ENCODE measurements around the gene KMT2D.
A peak's percentile ranks its signal among the peaks of the same experiment; 100 is the strongest.

The KMT2D gene

DNA sequence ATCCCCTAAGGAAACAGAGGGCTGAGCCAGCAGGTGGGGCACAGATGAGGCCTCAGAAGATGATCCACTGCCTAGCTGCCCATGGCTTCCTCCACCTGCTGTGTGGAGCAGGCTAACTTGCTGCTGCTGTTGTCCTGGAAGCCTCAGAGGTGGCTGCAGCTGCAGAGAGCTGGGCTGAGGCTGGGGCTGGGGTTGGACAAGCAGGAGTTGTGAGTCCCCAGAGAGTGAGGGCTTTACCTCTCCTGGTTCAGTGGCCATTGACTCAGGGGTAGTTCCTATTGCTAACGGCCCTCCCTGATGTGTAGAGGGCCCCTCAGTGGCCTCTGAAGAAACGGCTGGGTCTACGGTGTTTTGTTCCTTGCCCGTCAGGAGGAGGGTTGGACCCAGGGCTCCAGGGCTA lies 28.3 kb downstream of the KMT2D start:
- DNase-seq, result no peak

- DNase-seq, result no peak
Measured at GRCh38 chr12:49031573-49032161, 28.9 kb downstream of the KMT2D start.

- DNase-seq, result no peak
Measured at GRCh38 chr12:49030714-49031572, 29.7 kb downstream of the KMT2D start.

DNA sequence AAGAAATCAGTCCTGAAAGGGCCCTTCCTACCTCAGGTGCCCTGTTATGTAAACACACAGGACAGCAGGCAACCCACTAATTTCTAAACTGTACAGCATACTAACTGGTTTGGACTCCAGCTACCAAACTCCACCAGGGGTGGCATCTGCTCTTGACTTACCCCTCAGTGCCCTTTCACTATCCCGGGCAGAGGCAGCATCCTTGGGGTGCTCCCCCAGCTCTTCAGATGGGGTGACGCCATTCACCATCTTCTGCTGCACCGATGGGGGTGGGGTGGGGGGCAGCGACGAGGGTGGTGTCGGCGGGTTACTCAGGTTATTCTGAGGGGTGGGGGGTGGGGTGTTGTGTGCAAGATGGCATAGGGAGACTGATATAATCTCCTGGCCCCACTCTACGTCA lies 30.5 kb downstream of the KMT2D start:
- DNase-seq, result no peak

GRCh38 chr12:49028666-49029275 lies 31.8 kb downstream of the KMT2D start:
- no peak for DNase-seq

GRCh38 chr12:49027846-49028555 lies 32.6 kb downstream of the KMT2D start:
- peak; percentile 70 for DNase-seq

GRCh38 chr12:49026678-49027480 lies 33.7 kb downstream of the KMT2D start:
- no peak for DNase-seq

GRCh38 chr12:49026101-49026500 lies 34.5 kb downstream of the KMT2D start:
- no peak for DNase-seq

DNA sequence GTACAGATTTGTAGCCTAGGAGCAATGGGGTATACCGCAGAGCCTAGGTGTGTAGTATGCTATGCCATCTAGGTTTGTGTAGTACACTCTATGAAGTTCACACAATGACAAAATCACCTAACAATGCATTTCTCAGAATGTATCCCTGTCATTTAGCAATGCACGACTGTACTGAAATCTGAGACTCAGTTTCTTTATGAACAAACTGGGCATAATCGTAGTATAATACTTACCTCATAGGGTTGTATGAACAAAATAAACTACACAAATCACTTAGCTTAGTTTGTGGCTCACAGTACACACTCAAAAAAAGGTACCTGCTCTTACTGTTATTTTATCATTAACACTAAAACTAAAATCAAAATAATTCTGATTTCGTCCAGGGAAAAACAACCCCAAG lies 35.1 kb downstream of the KMT2D start:
- no peak for DNase-seq

GRCh38 chr12:49024543-49024942 lies 36.1 kb downstream of the KMT2D start:
- DNase-seq, result no peak

DNA sequence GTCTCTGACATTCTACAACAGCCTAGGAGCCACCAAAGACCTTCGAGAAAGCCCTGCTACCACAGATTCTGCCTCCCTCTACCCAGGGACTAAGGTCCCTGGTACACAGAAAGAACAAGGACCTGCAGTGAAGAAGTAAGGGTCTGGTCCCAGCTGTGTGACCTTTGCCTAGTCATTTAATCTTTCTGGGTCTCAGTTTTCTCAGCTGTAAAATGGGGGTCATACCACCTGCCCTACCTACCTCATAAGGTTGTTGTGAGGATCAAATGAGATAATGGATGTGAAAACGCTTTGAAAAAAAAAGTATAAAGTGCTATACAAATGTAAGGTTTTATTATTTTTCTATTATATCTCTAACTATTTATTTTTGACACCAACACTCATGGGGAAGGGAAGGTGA lies 36.8 kb downstream of the KMT2D start:
- no peak for DNase-seq

- DNase-seq, result no peak
Measured at GRCh38 chr12:49022558-49023178, 37.9 kb downstream of the KMT2D start.

GRCh38 chr12:49021292-49021915 lies 39.2 kb downstream of the KMT2D start:
- DNase-seq, result no peak

DNA sequence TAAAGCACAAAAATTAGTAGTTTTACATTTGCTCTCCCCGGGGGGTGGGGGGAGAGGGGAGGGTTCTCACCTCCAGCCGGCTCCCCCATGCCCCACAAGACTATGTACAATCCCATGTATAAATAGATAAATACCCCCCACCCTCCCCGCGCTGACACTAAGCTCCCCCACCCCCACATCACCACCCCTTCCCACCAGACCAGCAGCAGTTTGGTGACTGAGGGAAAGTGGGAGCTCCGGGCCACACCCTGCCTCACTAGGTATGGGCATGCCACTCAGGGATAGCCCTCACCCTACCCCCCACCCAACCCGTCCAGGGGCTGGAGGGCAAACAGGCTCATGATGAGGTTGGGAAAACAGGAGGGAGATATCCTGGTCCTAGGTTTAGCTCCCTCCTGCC lies 40.2 kb downstream of the KMT2D start:
- DNase-seq, result no peak

DNA sequence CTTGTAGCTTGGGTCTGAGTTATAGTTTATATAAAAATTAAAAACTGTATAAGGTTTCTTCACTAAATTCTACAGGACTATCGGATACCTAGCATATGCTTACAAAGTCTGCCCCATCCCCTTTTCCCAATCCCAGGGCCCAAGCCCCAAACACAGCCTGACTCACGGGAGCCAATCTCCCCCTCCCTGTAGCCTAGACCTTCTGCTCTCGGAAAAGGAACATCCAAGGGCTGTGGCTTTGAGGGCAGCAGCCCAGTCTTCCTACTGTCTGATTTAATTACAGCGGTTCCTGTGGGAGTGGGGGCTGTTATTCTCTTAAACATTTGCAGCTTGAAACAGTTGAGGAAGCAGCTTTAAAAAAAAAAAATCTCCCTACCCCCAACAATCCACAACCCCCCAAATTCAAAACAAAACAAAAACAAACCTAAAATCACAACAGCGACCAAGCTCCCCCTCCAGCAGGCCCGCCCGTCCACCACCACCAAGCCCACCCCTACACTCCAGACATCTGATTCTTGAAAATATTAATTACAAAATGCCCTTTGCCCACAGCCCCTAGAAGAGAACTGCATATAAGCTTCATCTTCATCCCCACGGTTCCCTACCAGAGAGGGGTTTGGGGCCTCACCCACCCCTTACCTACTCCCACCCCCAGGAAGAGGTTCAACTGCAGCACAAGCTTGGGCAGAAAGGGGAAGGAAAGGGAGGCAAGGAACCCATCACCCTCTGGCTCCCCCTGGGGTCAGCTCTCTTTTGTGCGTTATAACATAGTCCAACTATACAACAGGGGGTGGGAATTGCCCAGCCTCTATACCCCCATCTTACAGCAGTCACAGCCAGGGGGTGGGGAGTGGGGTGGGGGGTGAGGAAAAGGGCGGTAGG lies 40.9 kb downstream of the KMT2D start:
- peak; percentile 65 for DNase-seq

DNA sequence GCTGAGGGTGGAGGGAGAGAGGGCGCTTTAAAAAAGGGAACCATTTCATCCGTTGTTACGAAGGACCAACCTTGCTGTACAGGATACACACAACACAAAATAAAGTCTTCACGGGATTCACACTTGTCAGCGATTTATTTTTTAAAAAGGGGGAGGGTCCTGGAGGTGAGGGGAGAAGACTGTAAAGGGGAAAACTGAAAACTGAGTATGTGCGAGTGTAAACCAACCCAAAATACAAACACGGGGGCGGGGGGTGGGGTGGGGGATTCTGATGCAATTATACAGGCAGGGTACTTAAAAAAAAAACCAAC lies 41.5 kb downstream of the KMT2D start:
- DNase-seq, result no peak

DNA sequence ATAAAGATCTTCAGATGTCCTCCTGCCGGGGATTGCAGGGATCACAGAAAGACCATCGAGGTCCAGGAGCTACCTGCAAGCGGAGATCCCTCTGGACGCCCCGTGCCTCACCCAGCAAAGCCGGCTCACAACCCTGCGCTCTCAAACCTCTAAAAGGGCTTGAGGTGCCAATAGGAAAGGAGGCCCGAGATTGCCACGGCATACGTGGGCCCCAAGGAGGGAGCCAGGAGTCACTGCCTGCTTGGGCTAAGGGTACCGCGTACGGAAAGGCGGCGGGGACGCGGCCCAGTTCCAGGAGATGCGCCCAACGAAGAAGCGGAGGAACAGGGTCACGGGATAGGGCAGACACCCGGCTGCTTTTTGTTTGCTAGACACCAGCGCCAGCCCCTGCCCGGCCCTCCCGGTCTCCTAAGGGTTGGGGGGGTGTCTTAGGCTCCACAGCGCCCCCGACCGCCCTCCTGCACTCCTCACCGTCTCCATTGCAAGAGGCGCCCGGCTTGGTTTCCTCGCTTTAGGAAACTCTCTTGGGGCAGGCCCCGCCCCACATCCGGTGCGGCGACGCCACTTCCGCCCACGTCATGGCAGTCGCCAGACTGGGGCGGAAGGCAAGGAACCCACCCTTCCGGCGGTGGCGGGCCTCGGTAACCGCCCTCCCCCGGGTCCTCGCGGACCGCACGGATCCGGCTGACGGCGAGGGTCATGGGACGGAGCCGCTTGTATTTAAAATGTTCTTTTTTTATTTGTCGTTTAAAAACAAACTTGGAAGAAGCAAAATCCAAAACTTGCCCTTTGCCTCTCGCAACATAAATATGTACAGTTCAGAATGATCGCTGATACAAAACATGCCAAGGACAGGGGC lies 42.1 kb downstream of the KMT2D start, which contains the start of gene PRKAG1:
Gene PRKAG1 (minus strand): TSS at position 516 of the 859 bp plus-strand sequence. CDS start 36 bp downstream, at position 480.
- peak; percentile 98 for DNase-seq

- peak; percentile 63 for DNase-seq
Measured at GRCh38 chr12:49017891-49018260, 42.7 kb downstream of the KMT2D start.

DNA sequence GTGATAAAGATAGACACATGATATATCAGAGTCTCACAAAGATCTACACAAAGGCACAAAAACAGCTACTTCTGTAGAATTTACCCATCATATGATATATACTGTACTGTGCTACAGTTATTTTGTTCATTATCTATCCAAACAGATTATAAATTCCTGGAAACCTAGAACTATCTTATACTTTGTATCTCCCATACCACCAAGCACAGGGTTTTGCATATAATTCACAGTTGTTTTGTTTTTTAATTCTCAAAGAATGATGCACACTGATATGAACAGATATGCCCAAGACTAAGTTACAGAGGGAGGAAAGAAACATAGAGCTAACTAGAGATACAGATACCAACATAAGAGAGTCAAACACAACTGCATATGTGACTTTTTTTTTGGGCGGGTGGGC lies 45.4 kb downstream of the KMT2D start:
- no peak for DNase-seq

- DNase-seq, result no peak
Measured at GRCh38 chr12:49014547-49014946, 46.0 kb downstream of the KMT2D start.
